Ovary (tissue), 9 donors: Measurements from ENCODE around the gene KRT15. TPM values are rescaled to one million over a fixed set of nuclear protein-coding genes. Genes with fewer than 3 reads are reported as not detected.

ENCODE experiments used
- DNase-seq, 5 donors: peaks; one replicate each; pipeline ENCODE4 v3.0.0-alpha.2; 2019 to 2020
- H3K27ac ChIP-seq, 2 donors: fragments of 200-600 bp; one replicate each; pipeline versions ENCODE4 v1.5.1 to v1.8.0; 2019 to 2022
- H3K27me3 ChIP-seq: fragments of 200-600 bp; one replicate; pipeline ENCODE4 v1.8.0; 2022
- H3K36me3 ChIP-seq: fragments of 200-600 bp; sonication (generic); one replicate; pipeline ENCODE4 v1.5.1; 2019
- H3K4me1 ChIP-seq: one replicate; pipeline ENCODE4 v1.8.1; 2013; ENCODE audit warnings: mild to moderate bottlenecking, moderate library complexity; ENCODE audit not compliant: insufficient read depth
- H3K4me3 ChIP-seq: fragments of 200-600 bp; sonication (generic); one replicate; pipeline ENCODE4 v1.5.1; 2017
- H3K9me3 ChIP-seq, 2 donors: fragments of 200-600 bp in 1 of 2; sonication (generic) in 1 of 2; one replicate each; pipeline versions ENCODE4 v1.5.1 to v1.8.1; 2013 to 2019; ENCODE audit warnings: mild to moderate bottlenecking in 1 of 2, moderate library complexity in 1 of 2
- CTCF ChIP-seq, 3 donors: fragments of 450-650 bp in 2 of 3; fragments of 200-600 bp in 1 of 3; IDR thresholded peaks; one replicate each; pipeline versions ENCODE4 v1.5.1 to v1.8.0; 2016 to 2022; ENCODE audit warnings: antibody characterized with exemption in 3 of 3, mild to moderate bottlenecking in 1 of 3
- EP300 ChIP-seq: sonication (generic); formaldehyde crosslinking; IDR thresholded peaks from one replicate; pipeline ENCODE4 v1.6.1; 2017; ENCODE audit warnings: antibody characterized with exemption
- POLR2A ChIP-seq: fragments of 450-650 bp; IDR thresholded peaks from one replicate; pipeline ENCODE4 v1.6.1; 2017; ENCODE audit warnings: antibody characterized with exemption, mild to moderate bottlenecking, moderate library complexity
- WGBS, 3 donors: extraction: QIAGEN DNeasy Blood & Tissue Kit in 1 of 3; methylation state at CpG; one replicate each; pipeline versions ENCODE4 v1.1.5 to v1.1.7; 2013 to 2017; 5-methylcytosine and 5-hydroxymethylcytosine counted together
- intact Hi-C, 4 donors: fragments of 100-400 bp; cut with DNase I; formaldehyde crosslinking; loops; one replicate each; pipeline versions ENCODE4 v1.11.0 to v1.15.1; 2022 to 2023
- polyA plus RNA-seq, 2 donors: library from polyadenylated mRNA; stranded (reverse); fragments of 200-250 nt in 1 of 2; fragments of 350-450 nt in 1 of 2; fragmentation: Illumina TruSeq in 1 of 2; extraction: RNeasy Lipid Tissue Mini Kit (QIAGEN cat#74804) in 1 of 2; gene quantifications; one replicate each; pipeline ENCODE4 v1.2.3, GENCODE V29; 2013 to 2014
- total RNA-seq, 7 donors: library from RNA; depleted of rRNA in 2 of 7; stranded (reverse); fragments of >200 nt in 2 of 7; fragmentation: NEBNext Ultra II Directional in 3 of 7; extraction: Animal tissue kit (Norgen Biotek cat#: 25700) in 3 of 7; gene quantifications; one replicate each; pipeline versions ENCODE4 v1.1.0 to v1.2.4, GENCODE V29; 2016 to 2023
- donor health status: DM: no; HTN: no; CAD: no; lungs with moderate emphysema.
- donor health status: DM: no; HTN: no; CAD: no.
- donor health status: Bipolar disorder and iron deficiency.
- donor health status: DM: yes; HTN: yes; CAD: no.
- donor health status: DM: no; HTN: no; CAD: no.
- donor health status: DM: yes; HTN: yes; CAD: no.

The KRT15 gene
- total and polyA plus RNA-seq, 9 donors: 0.11 to 9.4 (median 0.37) TPM; not detected in 1

- Histone ChIP-seq H3K27ac (no peak within 1 kb of the TSS), H3K36me3 (no peaks in the 10 kb centered on the region), H3K27me3 (no peaks in the 10 kb centered on the region), H3K4me3 (no peak within 1 kb of the TSS), H3K4me1 (no peaks in the 10 kb centered on the region), H3K9me3 (no peaks in the 10 kb centered on the region)
- WGBS, 3 donors: 89 to 92% (median 91%) methylated on average over 17 of the region's 17 CpGs
- DNase-seq: no peak
- intact Hi-C loops: no loop called here
- TF ChIP-seq CTCF (IDR thresholded peaks at IDR 0.05) (no peak), EP300 (no peak), POLR2A (no peak)
These were observed 13.5 kb downstream of the KRT15 start, which contains the start of gene KRT13 for GRCh38 chr17:41505007-41505808. Gene KRT13, minus strand, starts transcription at chr17:41505612. Its CDS starts 62 bp downstream, at chr17:41505550.

GRCh38 chr17:41504246-41504977, 14.3 kb downstream of the KRT15 start:
- no peaks in the 10 kb centered on the region for H3K27me3 ChIP-seq
- 62 to 79% (median 77%) methylated on average over 8 of the region's 8 CpGs for WGBS, 3 donors
- TF ChIP-seq CTCF (IDR thresholded peaks at IDR 0.05) (no peak), POLR2A (no peak), EP300 (no peak)
- no peaks in the 10 kb centered on the region for H3K36me3 ChIP-seq
- intact Hi-C loops: no loop called here
- no peak overlapping the region for H3K4me3 ChIP-seq
- no peaks in the 10 kb centered on the region for H3K4me1 ChIP-seq
- H3K27ac ChIP-seq: no peak overlapping the region
- no peak for DNase-seq
- no peaks in the 10 kb centered on the region for H3K9me3 ChIP-seq

- WGBS, 3 donors: 44 to 67% (median 55%) methylated on average over 9 of the region's 9 CpGs
- TF ChIP-seq EP300: no peak
- no peak for TF ChIP-seq POLR2A
- no peak for TF ChIP-seq CTCF (IDR thresholded peaks at IDR 0.05)
- DNase-seq: no peak
- H3K4me1 ChIP-seq: no peaks in the 10 kb centered on the region
- intact Hi-C loops: no loop called here
- H3K36me3 ChIP-seq: no peaks in the 10 kb centered on the region
- no peaks in the 10 kb centered on the region for H3K9me3 ChIP-seq
- no peak overlapping the region for H3K4me3 ChIP-seq
- H3K27me3 ChIP-seq: no peaks in the 10 kb centered on the region
- no peak overlapping the region for H3K27ac ChIP-seq
These were observed 15.5 kb downstream of the KRT15 start for GRCh38 chr17:41503202-41503601.

GRCh38 chr17:41500131-41500911, 18.4 kb downstream of the KRT15 start:
- TF ChIP-seq CTCF (IDR thresholded peaks at IDR 0.05) (no peak), EP300 (no peak), POLR2A (no peak)
- Histone ChIP-seq H3K27ac (no peak overlapping the region), H3K4me1 (peaks cover 3% of the 10 kb centered on the region), H3K27me3 (no peaks in the 10 kb centered on the region), H3K9me3 (no peaks in the 10 kb centered on the region), H3K4me3 (no peak overlapping the region), H3K36me3 (no peaks in the 10 kb centered on the region)
- intact Hi-C loops: no loop called here
- DNase-seq: no peak
- 77 to 79% (median 79%) methylated on average over 15 of the region's 15 CpGs for WGBS, 3 donors
